Memory B cell (primary cell): ENCODE data around the gene ARL10.
"Not testable (repeated sequence)": the region's sequence is repeated elsewhere in the genome, so short reads cannot be mapped to it uniquely, and the experiment has no call there.

Experiments
- ATAC-seq: fragments of 150-1000 bp; cut with Tn5 transposase; 2 replicates; pipeline ENCODE4 v1.10.0; 2021; ENCODE audit warnings: low read depth, mild to moderate bottlenecking, moderate library complexity
- DNase-seq, 2 donors: peaks; one replicate each; pipeline ENCODE4 v3.0.0; 2022; ENCODE audit warnings: low spot score in 2 of 2
- H3K27ac Mint-ChIP-seq: one replicate; pipeline ENCODE4 v1.8.0; 2022; ENCODE audit warnings: mild to moderate bottlenecking, moderate library complexity, mixed read lengths
- H3K27me3 Mint-ChIP-seq: one replicate; pipeline ENCODE4 v1.8.0; 2022; ENCODE audit warnings: mixed read lengths
- H3K36me3 Mint-ChIP-seq: one replicate; pipeline ENCODE4 v1.8.0; 2022; ENCODE audit warnings: mild to moderate bottlenecking, mixed read lengths
- H3K4me1 Mint-ChIP-seq: one replicate; pipeline ENCODE4 v1.8.0; 2022; ENCODE audit warnings: mixed read lengths
- H3K4me3 Mint-ChIP-seq: one replicate; pipeline ENCODE4 v1.8.0; 2022; ENCODE audit warnings: mild to moderate bottlenecking, moderate library complexity, mixed read lengths
- H3K9me3 Mint-ChIP-seq: one replicate; pipeline ENCODE4 v1.8.0; 2022; ENCODE audit warnings: mixed read lengths

ARL10 gene

DNA sequence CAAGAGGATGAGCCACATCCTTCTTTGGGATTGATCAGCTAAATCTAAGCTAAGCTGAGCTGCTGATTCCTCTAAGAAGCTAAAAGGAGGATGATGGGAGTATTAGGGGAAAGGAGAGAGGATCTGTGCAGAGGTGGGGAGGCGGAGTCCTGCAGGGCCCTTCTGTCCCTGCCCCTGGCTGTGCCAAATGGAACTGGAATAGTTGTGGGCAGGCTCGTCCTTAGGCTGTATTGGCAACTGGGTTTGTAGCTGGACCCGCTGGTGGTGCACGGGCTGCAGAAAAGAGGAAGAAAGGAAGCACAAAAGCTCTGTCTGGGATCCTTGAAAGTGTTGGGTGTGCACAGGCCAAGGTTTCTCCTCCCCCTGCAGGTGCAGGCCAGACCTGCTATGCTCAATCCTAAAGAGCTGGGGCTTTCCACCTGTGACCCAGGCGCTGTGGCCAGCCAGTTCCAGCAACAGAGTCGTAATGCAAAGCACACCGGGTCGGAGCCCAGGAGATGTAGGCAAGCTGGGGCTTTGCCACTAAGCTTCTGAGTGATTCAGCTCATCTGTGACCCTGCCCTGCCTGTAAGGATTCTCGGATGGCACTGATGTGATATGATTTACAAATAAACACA lies 41.3 kb downstream of the ARL10 start:
- no peaks in the 10 kb centered on the region for H3K9me3 Mint-ChIP-seq
- DNase-seq (no peak), ATAC-seq (no peak)
- H3K36me3 Mint-ChIP-seq: peaks cover 11% of the 10 kb centered on the region
- H3K27ac Mint-ChIP-seq: no peak overlapping the region
- no peak overlapping the region for H3K4me3 Mint-ChIP-seq
- no peaks in the 10 kb centered on the region for H3K27me3 Mint-ChIP-seq
- H3K4me1 Mint-ChIP-seq: peaks cover 2% of the 10 kb centered on the region

DNA sequence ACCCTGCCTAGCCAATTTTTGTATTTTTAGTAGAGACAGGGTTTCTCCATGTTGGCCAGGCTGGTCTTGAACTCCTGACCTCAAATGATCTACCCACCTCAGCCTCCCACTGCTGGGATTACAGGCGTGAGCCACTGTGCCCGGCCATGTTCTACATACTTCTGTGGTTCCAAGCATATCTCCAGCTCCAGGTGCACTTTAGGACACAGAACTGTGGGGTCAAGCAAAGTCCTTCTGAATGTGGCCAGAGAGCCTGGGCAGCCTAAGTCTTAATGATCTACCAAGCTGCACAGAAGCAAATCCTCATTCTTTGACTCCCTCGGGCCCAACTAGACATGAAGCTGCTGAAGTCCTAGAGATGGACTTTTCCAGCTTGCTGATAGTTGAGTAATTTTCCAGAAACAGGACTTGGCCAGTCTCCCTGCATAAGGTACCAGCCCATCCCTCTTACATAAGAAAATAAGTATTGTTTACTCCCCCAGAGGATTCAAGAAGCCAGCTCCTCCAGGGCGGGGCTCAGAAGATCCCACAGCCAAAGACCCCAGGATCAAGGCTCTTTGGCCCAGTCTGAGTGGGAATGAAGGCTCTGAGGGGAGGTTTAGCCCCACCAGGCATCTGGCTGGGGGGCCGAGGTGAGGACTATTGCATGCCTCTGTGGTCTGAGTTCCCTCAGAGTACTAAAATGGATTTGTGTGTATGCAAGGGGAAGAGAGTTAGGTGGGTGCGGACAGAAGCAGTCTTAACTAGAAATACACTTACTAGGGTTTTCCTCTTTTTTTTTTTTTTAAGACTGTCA lies 42.4 kb downstream of the ARL10 start:
- no peak overlapping the region for H3K27ac Mint-ChIP-seq
- H3K9me3 Mint-ChIP-seq: no peaks in the 10 kb centered on the region
- ATAC-seq (no peak), DNase-seq (no peak)
- peaks cover 11% of the 10 kb centered on the region for H3K36me3 Mint-ChIP-seq
- peaks cover under 1% of the 10 kb centered on the region for H3K4me1 Mint-ChIP-seq
- no peaks in the 10 kb centered on the region for H3K27me3 Mint-ChIP-seq
- H3K4me3 Mint-ChIP-seq: no peak overlapping the region

DNA sequence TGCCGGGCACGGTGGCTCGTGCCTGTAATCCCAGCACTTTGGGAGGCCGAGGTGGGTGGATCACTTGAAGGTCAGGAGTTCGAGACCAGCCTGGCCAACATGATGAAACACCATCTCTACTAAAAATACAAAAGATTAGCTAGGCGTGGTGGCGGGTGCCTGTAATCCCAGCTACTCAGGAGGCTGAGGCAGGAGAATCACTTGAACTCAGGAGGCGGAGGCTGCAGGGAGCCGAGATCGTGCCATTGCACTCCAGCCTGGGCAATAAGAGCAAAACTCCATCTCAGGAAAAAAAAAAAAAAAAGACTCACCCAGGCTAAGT lies 42.9 kb downstream of the ARL10 start:
- not testable (repeated sequence) for H3K27ac Mint-ChIP-seq, H3K4me3 Mint-ChIP-seq, ATAC-seq, DNase-seq, H3K4me1 Mint-ChIP-seq, H3K27me3 Mint-ChIP-seq, H3K9me3 Mint-ChIP-seq
- peaks cover 11% of the 10 kb centered on the region for H3K36me3 Mint-ChIP-seq

GRCh38 chr5:176408590-176408989 lies 43.3 kb downstream of the ARL10 start:
- Mint-ChIP-seq H3K27ac (no peak overlapping the region), H3K36me3 (peaks cover 11% of the 10 kb centered on the region), H3K4me1 (no peaks in the 10 kb centered on the region), H3K4me3 (no peak overlapping the region), H3K9me3 (no peaks in the 10 kb centered on the region), H3K27me3 (no peaks in the 10 kb centered on the region)
- DNase-seq (no peak), ATAC-seq (no peak)

- DNase-seq (no peak), ATAC-seq (no peak)
- Mint-ChIP-seq H3K4me3 (no peak overlapping the region), H3K9me3 (no peaks in the 10 kb centered on the region), H3K27ac (no peak overlapping the region), H3K36me3 (peaks cover 11% of the 10 kb centered on the region), H3K27me3 (no peaks in the 10 kb centered on the region), H3K4me1 (peaks cover 11% of the 10 kb centered on the region)
Observed at GRCh38 chr5:176409765-176410164, 44.5 kb downstream of the ARL10 start.

GRCh38 chr5:176410486-176411180 lies 45.3 kb downstream of the ARL10 start:
- no peak overlapping the region for H3K27ac Mint-ChIP-seq
- H3K36me3 Mint-ChIP-seq: peaks cover 10% of the 10 kb centered on the region

DNA sequence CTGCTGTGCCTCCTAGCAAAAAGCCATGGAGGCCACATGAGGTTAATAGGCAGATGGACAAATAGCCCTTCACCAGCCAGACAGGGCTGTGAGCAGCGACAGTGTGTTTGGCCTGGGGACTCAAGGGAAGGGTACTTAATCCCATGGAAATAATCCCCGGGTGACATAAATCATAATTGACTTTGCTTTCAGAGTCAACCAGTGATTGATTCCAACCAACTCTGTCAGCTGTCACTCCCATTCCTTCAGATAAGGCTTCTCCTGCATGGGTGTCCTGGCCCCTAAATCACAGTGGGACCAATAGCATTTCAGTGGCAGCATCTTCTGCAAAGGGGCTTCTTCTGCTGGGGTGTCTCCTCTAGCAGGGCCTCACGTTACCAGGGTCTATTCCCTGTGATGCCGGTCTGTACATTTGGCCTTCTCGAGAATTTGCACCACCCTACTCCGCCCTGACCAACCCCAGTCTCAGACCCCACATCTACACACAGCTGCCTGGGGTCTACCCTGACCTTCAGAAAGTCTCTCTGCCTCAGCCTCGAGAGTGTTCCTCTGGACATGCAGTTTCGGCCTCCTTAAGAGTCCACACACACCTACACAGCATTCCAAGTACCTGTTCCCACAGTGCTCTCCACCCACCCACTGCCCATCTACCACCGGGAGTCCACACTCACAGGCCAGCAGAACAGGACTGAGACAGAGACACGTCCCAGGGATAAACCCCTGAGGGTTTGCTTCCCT lies 47.4 kb downstream of the ARL10 start:
- Mint-ChIP-seq H3K27ac (no peak overlapping the region), H3K4me3 (no peak overlapping the region), H3K4me1 (peaks cover 20% of the 10 kb centered on the region), H3K27me3 (no peaks in the 10 kb centered on the region), H3K36me3 (peaks cover 6% of the 10 kb centered on the region), H3K9me3 (no peaks in the 10 kb centered on the region)
- ATAC-seq (no peak), DNase-seq (no peak)

More at GRCh38 chr5:176410486-176411180, 45.3 kb downstream of the ARL10 start:
- H3K4me3 Mint-ChIP-seq: no peak overlapping the region
- ATAC-seq (no peak), DNase-seq (no peak)
- H3K4me1 Mint-ChIP-seq: peaks cover 15% of the 10 kb centered on the region
- no peaks in the 10 kb centered on the region for H3K9me3 Mint-ChIP-seq
- H3K27me3 Mint-ChIP-seq: no peaks in the 10 kb centered on the region

GRCh38 chr5:176413255-176413565 lies 47.9 kb downstream of the ARL10 start:
- Mint-ChIP-seq H3K27ac (no peak overlapping the region), H3K9me3 (no peaks in the 10 kb centered on the region), H3K4me3 (no peak overlapping the region), H3K36me3 (peaks cover 6% of the 10 kb centered on the region), H3K4me1 (peaks cover 20% of the 10 kb centered on the region), H3K27me3 (no peaks in the 10 kb centered on the region)
- DNase-seq (no peak), ATAC-seq (no peak)

DNA sequence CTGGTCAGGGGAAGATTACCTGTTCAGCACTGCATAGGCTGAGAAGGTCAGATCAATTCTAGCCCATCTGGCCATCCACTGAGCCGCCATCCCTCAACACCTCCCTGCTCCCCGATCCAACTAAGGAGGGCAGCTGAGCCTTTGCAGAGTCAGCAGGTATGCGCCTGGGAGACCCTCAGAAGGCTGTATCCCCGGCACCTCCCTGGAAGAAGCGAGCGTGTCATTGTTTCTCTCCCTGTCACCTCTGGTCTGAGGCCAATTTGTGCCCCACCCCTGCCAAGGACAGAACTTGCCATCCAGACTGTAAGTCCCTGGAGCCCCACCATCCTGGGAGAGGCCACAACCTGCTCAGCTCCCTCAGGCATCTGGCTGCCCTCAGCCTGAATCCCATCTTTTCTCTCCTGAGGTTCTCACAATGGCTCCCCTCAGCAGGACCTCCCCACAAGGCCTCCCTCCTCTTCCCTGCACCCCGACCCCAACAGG lies 48.5 kb downstream of the ARL10 start:
- H3K36me3 Mint-ChIP-seq: peaks cover 6% of the 10 kb centered on the region
- no peak overlapping the region for H3K4me3 Mint-ChIP-seq
- no peaks in the 10 kb centered on the region for H3K27me3 Mint-ChIP-seq
- no peak for ATAC-seq
- H3K4me1 Mint-ChIP-seq: peaks cover 20% of the 10 kb centered on the region
- no peaks in the 10 kb centered on the region for H3K9me3 Mint-ChIP-seq
- H3K27ac Mint-ChIP-seq: no peak overlapping the region
- DNase-seq: no peak

- Mint-ChIP-seq H3K27ac (no peak overlapping the region), H3K4me1 (peaks cover 20% of the 10 kb centered on the region), H3K4me3 (no peak overlapping the region), H3K27me3 (no peaks in the 10 kb centered on the region), H3K9me3 (no peaks in the 10 kb centered on the region), H3K36me3 (peaks cover 6% of the 10 kb centered on the region)
- DNase-seq: no peak
- no peak for ATAC-seq
Observed at GRCh38 chr5:176414704-176415103, 49.4 kb downstream of the ARL10 start.

DNA sequence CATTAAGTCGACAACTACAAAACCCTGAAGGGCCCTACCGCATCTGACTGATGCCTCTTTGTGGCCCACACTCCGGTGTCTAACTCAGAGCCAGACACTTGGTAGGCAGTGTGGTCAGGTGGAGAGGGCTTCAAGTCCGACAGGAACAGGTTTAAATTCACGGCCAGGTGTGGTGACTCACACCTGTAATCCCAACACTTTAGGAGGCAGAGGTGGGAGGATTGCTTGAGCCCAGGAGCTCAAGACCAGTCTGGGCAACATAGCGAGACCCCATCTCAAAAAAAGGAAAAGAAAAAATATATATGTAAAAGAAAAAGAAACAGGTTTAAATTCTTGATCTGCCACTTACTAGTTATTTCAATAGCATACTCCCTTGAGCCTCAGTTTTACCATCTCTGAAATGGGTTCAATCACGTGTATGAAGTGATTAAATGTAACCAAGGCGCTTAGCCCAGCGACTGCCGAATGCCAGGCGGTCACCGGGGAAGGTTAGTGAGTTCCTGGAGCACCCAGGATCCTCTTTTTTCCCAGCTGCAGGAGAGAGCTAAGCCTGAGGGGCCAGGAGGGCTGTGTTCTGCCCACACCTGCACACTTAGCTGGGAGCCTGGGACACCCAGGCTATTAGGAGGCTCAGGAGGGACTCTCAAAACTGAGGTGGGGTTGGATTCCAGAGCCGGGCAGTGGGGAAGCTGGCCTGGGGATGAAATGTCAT lies 50.1 kb downstream of the ARL10 start:
- Mint-ChIP-seq H3K9me3 (no peaks in the 10 kb centered on the region), H3K4me3 (peak overlapping the region; percentile 84), H3K27me3 (no peaks in the 10 kb centered on the region), H3K4me1 (peaks cover 20% of the 10 kb centered on the region), H3K27ac (peak overlapping the region; percentile 35), H3K36me3 (no peaks in the 10 kb centered on the region)
- ATAC-seq (no peak), DNase-seq (peak in 1 of 2 donors; percentile 21)

DNA sequence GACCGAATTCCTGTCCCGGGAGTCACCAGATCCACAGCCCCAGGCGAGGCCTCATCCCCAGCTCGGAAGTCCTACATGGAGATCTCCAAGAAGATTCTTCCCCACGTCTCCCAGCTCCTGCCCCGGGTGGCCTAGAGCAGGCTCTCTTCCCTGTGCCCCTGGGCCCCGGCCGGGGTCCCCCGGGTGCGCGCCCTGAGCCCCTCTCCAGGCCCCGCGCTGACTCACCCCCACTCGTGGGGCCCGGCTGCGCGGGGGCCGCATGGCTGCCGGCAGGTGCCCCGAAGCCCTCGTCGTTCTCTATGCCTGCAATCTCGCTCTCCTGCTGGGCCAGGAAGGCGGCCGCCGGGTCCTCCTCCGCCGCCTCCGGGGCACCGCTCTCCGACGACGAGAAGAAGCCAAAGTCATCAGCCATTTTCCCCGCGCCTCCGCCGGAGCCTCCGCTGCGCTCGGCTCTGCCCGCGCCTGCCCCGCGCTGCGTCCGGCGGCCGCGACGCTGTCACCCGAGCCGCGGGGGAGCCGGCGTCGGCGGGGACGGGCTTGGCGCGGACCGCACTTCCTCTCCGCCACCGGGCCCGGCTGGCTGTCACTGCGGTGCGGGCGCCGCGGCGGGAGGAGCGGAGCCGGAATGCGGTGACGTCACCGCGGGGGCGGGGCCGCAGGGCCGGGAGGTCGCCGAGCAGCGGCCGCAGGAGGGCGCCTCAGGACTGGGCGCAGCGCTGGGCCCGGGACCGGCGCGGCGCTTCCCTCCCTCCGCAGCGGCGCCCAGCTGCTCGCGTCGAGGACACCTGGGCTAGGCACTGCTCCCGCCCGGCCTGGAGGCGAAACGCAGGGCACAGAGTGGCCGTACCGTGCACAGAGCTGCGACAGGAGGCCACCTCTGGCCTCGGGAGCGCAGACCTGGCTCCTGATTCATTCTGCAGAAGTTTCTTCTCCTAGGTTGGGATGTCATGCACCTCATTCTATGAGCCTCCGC lies 51.0 kb downstream of the ARL10 start, which contains the start of gene CLTB:
TSS of gene CLTB (minus strand) at position 588 of the 973 bp plus-strand sequence. CDS start at position 412, 176 bp downstream.
- ATAC-seq (peak; percentile 94), DNase-seq (peak; percentile 77 to 79)
- H3K4me3 Mint-ChIP-seq: peak within 1 kb of the TSS; percentile 84
- no peaks in the 10 kb centered on the region for H3K27me3 Mint-ChIP-seq
- peaks cover 20% of the 10 kb centered on the region for H3K4me1 Mint-ChIP-seq
- no peaks in the 10 kb centered on the region for H3K36me3 Mint-ChIP-seq
- H3K27ac Mint-ChIP-seq: peak within 1 kb of the TSS; percentile 35
- no peaks in the 10 kb centered on the region for H3K9me3 Mint-ChIP-seq
